HepG2 (cell line): Measurements from ENCODE around the gene IPO13. TPM values are rescaled to one million over a fixed set of nuclear protein-coding genes. Genes with fewer than 3 reads are reported as not detected.

ENCODE experiments used
- ATAC-seq: fragments of 200-7000 bp; cut with Tn5 transposase; 3 replicates; pipeline ENCODE4 v1.9.1; 2020; ENCODE audit warnings: mild to moderate bottlenecking, moderate library complexity
- BruUV-seq: library from RNA; stranded (reverse); fragments of 400-500 nt; replicated peaks from 2 replicates; lab custom pipeline; 2021; lab: Mats Ljungman, UMichigan
- CTCF ChIA-PET: fragments of 300-600 bp; formaldehyde crosslinking; extraction: SDS; loops from one replicate; lab custom pipeline; 2021; ENCODE audit warnings: low total read pairs, inconsistent platforms, low intra/inter-chr PET ratio; lab: Yijun Ruan, JAX
- POLR2A ChIA-PET: fragments of 350-600 bp; sonication (Branson Sonifier 250); formaldehyde crosslinking; loops from one replicate; lab custom pipeline; 2020; ENCODE audit warnings: antibody characterized with exemption, inconsistent platforms; lab: Yijun Ruan, JAX
- DNase-seq: peaks from one replicate; pipeline ENCODE4 v3.0.0-alpha.2; 2015; ENCODE audit warnings: low spot score
- FAIRE-seq: peaks from 3 replicates; lab custom pipeline; 2011; peaks lifted over from hg19 to GRCh38; lab: Jason Lieb, UNC
- H2AFZ ChIP-seq: one replicate; pipeline ENCODE4 v1.6.1; 2011; ENCODE audit warnings: low read length, inconsistent platforms
- H3K27ac ChIP-seq: fragments of 300-600 bp; 3 replicates; pipeline ENCODE4 v1.8.0; 2011; ENCODE audit warnings: mixed run types, mild to moderate bottlenecking, mixed read lengths, low read length, inconsistent platforms; ENCODE audit not compliant: insufficient read depth; ENCODE audit errors: extremely low read length
- H3K27me3 ChIP-seq, 2 experiments: fragments of 200-600 bp in 1 of 2; 2 replicates in 1 of 2; 3 replicates in 1 of 2; pipeline versions ENCODE4 v1.6.0 to v1.8.0; 2011; ENCODE audit warnings: low read length in 2 of 2, mild to moderate bottlenecking in 2 of 2, moderate library complexity in 2 of 2, inconsistent platforms in 1 of 2; ENCODE audit not compliant: insufficient read depth in 2 of 2, control insufficient read depth in 1 of 2
- H3K36me3 ChIP-seq, 2 experiments: fragments of 200-600 bp in 1 of 2; replicated peaks in 1 of 2; 2 replicates in 1 of 2; 3 replicates in 1 of 2; pipeline versions ENCODE4 v1.5.1 to v1.8.0; 2011; ENCODE audit warnings: low read length in 2 of 2, inconsistent platforms in 1 of 2; ENCODE audit not compliant: insufficient read depth in 2 of 2, control insufficient read depth in 1 of 2
- H3K4me1 ChIP-seq: 2 replicates; pipeline ENCODE4 v1.5.1; 2012; ENCODE audit warnings: low read length, inconsistent platforms; ENCODE audit not compliant: insufficient read depth
- H3K4me2 ChIP-seq: 2 replicates; pipeline ENCODE4 v1.6.0; 2011; ENCODE audit warnings: low read depth, low read length, inconsistent platforms
- H3K4me3 ChIP-seq, 3 experiments: fragments of 200-600 bp in 1 of 3; sonication (generic), shearing (Covaris generic) in 1 of 3; replicated peaks in 1 of 3; 2 replicates each; pipeline ENCODE4 v1.5.1; 2011 to 2016; ENCODE audit warnings: low read length in 3 of 3, inconsistent platforms in 2 of 3, low read depth in 2 of 3, mild to moderate bottlenecking in 2 of 3, control low read depth in 1 of 3, mixed read lengths in 1 of 3; ENCODE audit not compliant: insufficient read depth in 1 of 3
- H3K79me2 ChIP-seq: one replicate; pipeline ENCODE4 v1.6.1; 2011; ENCODE audit warnings: low read length, inconsistent platforms; ENCODE audit not compliant: insufficient read depth
- H3K9ac ChIP-seq: 2 replicates; pipeline ENCODE4 v1.6.0; 2011; ENCODE audit warnings: mild to moderate bottlenecking, low read depth, low read length, inconsistent platforms; ENCODE audit not compliant: insufficient read depth
- H3K9me3 ChIP-seq: 2 replicates; pipeline ENCODE4 v1.5.1; 2012; ENCODE audit warnings: mild to moderate bottlenecking, low read length
- H4K20me1 ChIP-seq: 2 replicates; pipeline ENCODE4 v1.6.0; 2011; ENCODE audit warnings: inconsistent platforms, mild to moderate bottlenecking, low read length, moderate library complexity; ENCODE audit not compliant: insufficient read depth
- CCDC6 ChIP-seq: sonication (generic); formaldehyde crosslinking; IDR thresholded peaks from 2 replicates; pipeline ENCODE4 v1.8.1; 2022; ENCODE audit warnings: mild to moderate bottlenecking, missing genetic modification reagents, moderate library complexity
- GTF3A ChIP-seq: sonication (generic); formaldehyde crosslinking; conservative IDR thresholded peaks from 2 replicates; pipeline ENCODE4 v1.4.0; 2020; ENCODE audit warnings: mild to moderate bottlenecking, missing genetic modification reagents
- LRRFIP1 ChIP-seq: sonication (generic); formaldehyde crosslinking; conservative IDR thresholded peaks from 2 replicates; pipeline ENCODE4 v1.4.0; 2020; ENCODE audit warnings: missing genetic modification reagents
- MLXIP ChIP-seq: sonication (generic); formaldehyde crosslinking; IDR thresholded peaks from 2 replicates; pipeline ENCODE4 v1.9.0; 2021; ENCODE audit warnings: missing genetic modification reagents, borderline replicate concordance
- NR2C2 ChIP-seq: sonication (generic); formaldehyde crosslinking; IDR thresholded peaks from 2 replicates; pipeline ENCODE4 v1.4.0; 2020; ENCODE audit warnings: missing genetic modification reagents, mild to moderate bottlenecking, moderate library complexity, borderline replicate concordance
- NR2F6 ChIP-seq, 2 experiments: IDR thresholded peaks; 2 replicates each; pipeline ENCODE4 v1.6.1; 2016; ENCODE audit warnings: antibody characterized with exemption in 1 of 2, mild to moderate bottlenecking in 1 of 2
- PHF5A ChIP-seq: IDR thresholded peaks from one replicate; pipeline ENCODE4 v1.6.1; 2018; ENCODE audit warnings: low read depth, missing genetic modification reagents; ENCODE audit not compliant: unreplicated experiment
- RORA ChIP-seq: sonication (generic); formaldehyde crosslinking; IDR thresholded peaks from 2 replicates; pipeline ENCODE4 v1.5.0; 2020; ENCODE audit warnings: mild to moderate bottlenecking, missing genetic modification reagents, moderate library complexity
- SP4 ChIP-seq: sonication (generic); formaldehyde crosslinking; IDR thresholded peaks from 2 replicates; pipeline ENCODE4 v1.8.1; 2023; ENCODE audit warnings: mild to moderate bottlenecking, missing genetic modification reagents
- SRSF4 ChIP-seq: fragments of 200-400 bp; formaldehyde crosslinking; IDR thresholded peaks from one replicate; pipeline ENCODE4 v1.6.1; 2018; ENCODE audit warnings: mild to moderate bottlenecking, low read depth, low read length, moderate library complexity; ENCODE audit not compliant: poor library complexity, severe bottlenecking
- ZNF331 ChIP-seq: sonication (generic); formaldehyde crosslinking; IDR thresholded peaks from 2 replicates; pipeline ENCODE4 v1.4.0; 2020; ENCODE audit warnings: missing genetic modification reagents
- ZNF512 ChIP-seq: sonication (generic); formaldehyde crosslinking; IDR thresholded peaks from 2 replicates; pipeline ENCODE4 v1.4.0; 2020; ENCODE audit warnings: mild to moderate bottlenecking, missing genetic modification reagents
- WGBS: methylation state at CpG from one replicate; pipeline ENCODE4 v1.1.6; 2017; ENCODE audit warnings: low lambda C conversion rate; 5-methylcytosine and 5-hydroxymethylcytosine counted together
- in situ Hi-C: cut with HindIII; loops from 2 replicates; pipeline ENCODE4 v1.10.0; 2017; ENCODE audit warnings: low pct_unique_long_range_greater_than_20kb; ENCODE audit not compliant: extremely low pct_ligation_motif_present
- intact Hi-C: fragments of 100-400 bp; cut with micrococcal nuclease; formaldehyde crosslinking; loops from one replicate; pipeline ENCODE4 v1.10.0; 2022; ENCODE audit not compliant: unreplicated experiment
- polyA plus RNA-seq, 8 experiments: library from polyadenylated mRNA; depleted of rRNA in 3 of 8; stranded (reverse) in 7 of 8; unstranded in 1 of 8; fragments of >200 nt; fragmentation: Illumina TruSeq in 4 of 8; extraction: Trizol in 4 of 8; gene quantifications; 2 replicates each; pipeline versions ENCODE4 v1.2.1 to v1.2.3, GENCODE V29; 2011 to 2016; ENCODE audit warnings: low read depth in 4 of 8, missing spikeins in 1 of 8, mixed read lengths in 1 of 8; ENCODE audit not compliant: insufficient read depth in 1 of 8
- total RNA-seq, 5 experiments: library from RNA; depleted of rRNA; stranded (reverse); fragments of >200 nt; fragmentation: Illumina TruSeq; extraction: Trizol; gene quantifications; 2 replicates each; pipeline ENCODE4 v1.2.3, GENCODE V29; 2016; ENCODE audit warnings: low read depth in 1 of 5

Gene IPO13
- total and polyA plus RNA-seq, 2 of the 13 experiments (the other 11 are each of a cell fraction or from before 2014, with no cell fraction given): 12.9 to 15.6 TPM

- Histone ChIP-seq H3K36me3 (peaks cover 0 to under 1% of the 10 kb centered on the region in 2 experiments; a peak in 1 of 5 replicates), H3K79me2 (peaks cover 11% of the 10 kb centered on the region), H3K27me3 (no peaks in the 10 kb centered on the region; a peak in 1 of 5 replicates), H3K4me2 (no peak overlapping the region), H3K4me1 (peaks cover 14% of the 10 kb centered on the region), H3K27ac (no peak overlapping the region), H3K4me3 (no peak overlapping the region), H2AFZ (no peak overlapping the region), H4K20me1 (no peaks in the 10 kb centered on the region), H3K9ac (no peak overlapping the region), H3K9me3 (no peaks in the 10 kb centered on the region)
- ATAC-seq (no peak), FAIRE-seq (no peak), DNase-seq (no peak)
- in situ Hi-C loops: no loop called here
- TF ChIP-seq RORA (CRISPR knock-in tag) (no peak), ZNF331 (no peak), NR2C2 (CRISPR knock-in tag) (no peak), SP4 (no peak), GTF3A (CRISPR knock-in tag) (no peak), NR2F6 (IDR thresholded peaks at IDR 0.05) (no peak), NR2F6 (CRISPR knock-in tag; IDR thresholded peaks at IDR 0.05) (no peak), MLXIP (CRISPR knock-in tag) (no peak), SRSF4 (no peak), PHF5A (CRISPR knock-in tag) (no peak), CCDC6 (CRISPR knock-in tag) (no peak), LRRFIP1 (CRISPR knock-in tag) (no peak), ZNF512 (CRISPR knock-in tag) (no peak)
- ChIA-PET POLR2A (interaction anchor here (1.3 kb wide), 1 partner anchor 19 kb away, joined by 3 read pairs; the partner anchor contains the start of gene DPH2), CTCF (no interaction called here)
- no TSS peak for BruUV-seq
- 99% methylated on average over 4 of the region's 4 CpGs for whole genome bisulfite sequencing
- intact Hi-C loops: no loop called here
Observed at GRCh38 chr1:43951021-43951985, 4.6 kb downstream of the IPO13 start.
